ENCODE data around the gene SAYSD1.

The SAYSD1 gene

DNA sequence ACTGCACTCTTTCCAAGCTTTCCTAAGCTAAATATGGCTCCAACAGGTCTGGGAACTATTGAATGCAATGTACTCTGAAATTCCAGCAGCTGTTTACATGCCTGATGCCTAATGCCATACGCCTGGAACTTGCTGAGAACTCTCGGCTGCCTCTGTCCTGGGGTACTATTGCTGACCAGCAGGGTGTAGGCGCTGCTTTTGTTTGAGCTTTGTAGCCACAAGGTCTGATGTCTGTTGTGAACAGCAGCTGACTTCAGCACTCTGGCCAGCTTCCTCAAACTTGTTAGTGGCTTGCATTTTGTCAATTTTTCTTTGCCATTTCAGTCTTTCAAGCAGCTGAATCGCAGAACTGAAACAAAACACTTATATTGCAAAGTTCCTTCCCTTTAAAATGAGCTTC is 26.7 kb downstream of the SAYSD1 start:
- H3K4me1 ChIP-seq (ENCODE audit: low read depth, poor library complexity, severe bottlenecking): peaks cover 16% of the 10 kb centered on the region
- H2AFZ ChIP-seq (ENCODE audit: low read depth): no peak overlapping the region
- H3K9ac ChIP-seq: no peak overlapping the region
- H3K4me2 ChIP-seq: no peak overlapping the region
- TF ChIP-seq, protein P1, sequence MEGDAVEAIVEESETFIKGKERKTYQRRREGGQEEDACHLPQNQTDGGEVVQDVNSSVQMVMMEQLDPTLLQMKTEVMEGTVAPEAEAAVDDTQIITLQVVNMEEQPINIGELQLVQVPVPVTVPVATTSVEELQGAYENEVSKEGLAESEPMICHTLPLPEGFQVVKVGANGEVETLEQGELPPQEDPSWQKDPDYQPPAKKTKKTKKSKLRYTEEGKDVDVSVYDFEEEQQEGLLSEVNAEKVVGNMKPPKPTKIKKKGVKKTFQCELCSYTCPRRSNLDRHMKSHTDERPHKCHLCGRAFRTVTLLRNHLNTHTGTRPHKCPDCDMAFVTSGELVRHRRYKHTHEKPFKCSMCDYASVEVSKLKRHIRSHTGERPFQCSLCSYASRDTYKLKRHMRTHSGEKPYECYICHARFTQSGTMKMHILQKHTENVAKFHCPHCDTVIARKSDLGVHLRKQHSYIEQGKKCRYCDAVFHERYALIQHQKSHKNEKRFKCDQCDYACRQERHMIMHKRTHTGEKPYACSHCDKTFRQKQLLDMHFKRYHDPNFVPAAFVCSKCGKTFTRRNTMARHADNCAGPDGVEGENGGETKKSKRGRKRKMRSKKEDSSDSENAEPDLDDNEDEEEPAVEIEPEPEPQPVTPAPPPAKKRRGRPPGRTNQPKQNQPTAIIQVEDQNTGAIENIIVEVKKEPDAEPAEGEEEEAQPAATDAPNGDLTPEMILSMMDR (conservative IDR thresholded peaks at IDR 0.05; ENCODE audit: low read depth, low read length): no peak
- H3K4me3 ChIP-seq (IDR thresholded peaks at IDR 0.05; ENCODE audit: insufficient read depth, low read depth, low read length): no peak overlapping the region
- no peaks in the 10 kb centered on the region for H4K20me1 ChIP-seq (ENCODE audit: insufficient read depth)
- H3K27ac ChIP-seq: no peak overlapping the region
- no peaks in the 10 kb centered on the region for H3K79me2 ChIP-seq (ENCODE audit: insufficient read depth, low read depth)
- H3K36me3 ChIP-seq (ENCODE audit: insufficient read depth): no peaks in the 10 kb centered on the region
- peaks cover 53% of the 10 kb centered on the region; the same call in 1 of the 2 replicates for H3K27me3 ChIP-seq (ENCODE audit: insufficient read depth, low read depth)

GRCh38 chr6:39087197-39087596 is 27.8 kb downstream of the SAYSD1 start:
- peaks cover 16% of the 10 kb centered on the region for H3K4me1 ChIP-seq (ENCODE audit: low read depth, poor library complexity, severe bottlenecking)
- peaks cover 55% of the 10 kb centered on the region; the same call in 1 of the 2 replicates for H3K27me3 ChIP-seq (ENCODE audit: insufficient read depth, low read depth)
- H3K79me2 ChIP-seq (ENCODE audit: insufficient read depth, low read depth): no peaks in the 10 kb centered on the region
- H3K9ac ChIP-seq: no peak overlapping the region
- no peaks in the 10 kb centered on the region for H4K20me1 ChIP-seq (ENCODE audit: insufficient read depth)
- TF ChIP-seq, protein P1 (conservative IDR thresholded peaks at IDR 0.05; ENCODE audit: low read depth, low read length): no peak
- H3K27ac ChIP-seq: no peak overlapping the region
- H3K4me2 ChIP-seq: no peak overlapping the region
- H2AFZ ChIP-seq (ENCODE audit: low read depth): no peak overlapping the region
- H3K4me3 ChIP-seq (IDR thresholded peaks at IDR 0.05; ENCODE audit: insufficient read depth, low read depth, low read length): no peak overlapping the region
- H3K36me3 ChIP-seq (ENCODE audit: insufficient read depth): no peaks in the 10 kb centered on the region

GRCh38 chr6:39086711-39087110 is 28.3 kb downstream of the SAYSD1 start:
- Histone ChIP-seq H3K4me2 (peak overlapping the region; percentile 73), H3K36me3 (ENCODE audit: insufficient read depth) (no peaks in the 10 kb centered on the region), H3K4me1 (ENCODE audit: low read depth, poor library complexity, severe bottlenecking) (peaks cover 16% of the 10 kb centered on the region), H3K79me2 (ENCODE audit: insufficient read depth, low read depth) (no peaks in the 10 kb centered on the region), H3K27me3 (ENCODE audit: insufficient read depth, low read depth) (peaks cover 55% of the 10 kb centered on the region; the same call in 1 of the 2 replicates), H3K9ac (no peak overlapping the region), H3K4me3 (IDR thresholded peaks at IDR 0.05; ENCODE audit: insufficient read depth, low read depth, low read length) (no peak overlapping the region), H2AFZ (ENCODE audit: low read depth) (no peak overlapping the region), H4K20me1 (ENCODE audit: insufficient read depth) (no peaks in the 10 kb centered on the region), H3K27ac (no peak overlapping the region)
- TF ChIP-seq, protein P1 (conservative IDR thresholded peaks at IDR 0.05; ENCODE audit: low read depth, low read length): no peak

GRCh38 chr6:39086294-39086693 is 28.7 kb downstream of the SAYSD1 start:
- TF ChIP-seq, protein P1 (conservative IDR thresholded peaks at IDR 0.05; ENCODE audit: low read depth, low read length): no peak
- H3K9ac ChIP-seq: no peak overlapping the region
- H3K79me2 ChIP-seq (ENCODE audit: insufficient read depth, low read depth): no peaks in the 10 kb centered on the region
- no peak overlapping the region for H3K27ac ChIP-seq
- H3K4me3 ChIP-seq (IDR thresholded peaks at IDR 0.05; ENCODE audit: insufficient read depth, low read depth, low read length): no peak overlapping the region
- no peaks in the 10 kb centered on the region for H3K36me3 ChIP-seq (ENCODE audit: insufficient read depth)
- no peaks in the 10 kb centered on the region for H4K20me1 ChIP-seq (ENCODE audit: insufficient read depth)
- no peak overlapping the region for H2AFZ ChIP-seq (ENCODE audit: low read depth)
- peak overlapping the region; percentile 73 for H3K4me2 ChIP-seq
- H3K4me1 ChIP-seq (ENCODE audit: low read depth, poor library complexity, severe bottlenecking): peaks cover 16% of the 10 kb centered on the region
- H3K27me3 ChIP-seq (ENCODE audit: insufficient read depth, low read depth): peaks cover 58% of the 10 kb centered on the region; the same call in 1 of the 2 replicates
